ENCODE results near the gene VPS8. TPM values are rescaled to one million over a fixed set of nuclear protein-coding genes. Genes with fewer than 3 reads are reported as not detected.

VPS8 gene
- total RNA-seq, 1 experiment from 2014 or later: 33.8 TPM

DNA sequence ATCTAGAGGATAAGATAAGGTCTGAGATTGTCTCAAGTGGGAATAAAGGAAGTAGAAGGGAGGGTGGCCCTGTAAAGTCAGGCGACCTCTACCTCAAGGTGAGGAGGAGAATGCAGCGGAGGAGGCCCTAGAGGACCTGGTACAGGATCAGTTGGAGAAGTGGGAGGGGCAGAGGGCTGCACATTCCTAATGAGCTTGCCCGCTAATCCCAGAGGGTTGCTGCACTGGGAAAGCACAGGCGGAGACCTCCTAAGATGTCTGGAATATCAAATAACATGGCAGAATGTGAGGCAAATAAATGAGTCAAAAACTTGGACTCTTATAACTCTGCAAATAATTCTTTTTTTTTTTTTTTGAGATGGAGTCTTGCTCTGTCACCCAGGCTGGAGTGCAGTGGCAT, 30.2 kb upstream of the VPS8 start:
- CTCF ChIA-PET: interaction anchor here (0.7 kb wide), 1 partner anchor 51 kb away, joined by 3 read pairs; no protein-coding TSS in a partner anchor

GRCh38 chr3:184783319-184783718, 28.6 kb upstream of the VPS8 start:
- Mint-ChIP-seq H3K4me3 (ENCODE audit: unreplicated experiment) (no peak overlapping the region), H3K27me3 (ENCODE audit: insufficient read depth, unreplicated experiment) (no peaks in the 10 kb centered on the region), H3K27ac (ENCODE audit: low read depth, unreplicated experiment) (no peak overlapping the region), H3K36me3 (ENCODE audit: insufficient read depth, unreplicated experiment) (no peaks in the 10 kb centered on the region), H3K4me1 (ENCODE audit: insufficient read depth, unreplicated experiment) (peaks cover 5% of the 10 kb centered on the region), H3K9me3 (ENCODE audit: unreplicated experiment) (no peaks in the 10 kb centered on the region)
- TF ChIP-seq, protein P1, sequence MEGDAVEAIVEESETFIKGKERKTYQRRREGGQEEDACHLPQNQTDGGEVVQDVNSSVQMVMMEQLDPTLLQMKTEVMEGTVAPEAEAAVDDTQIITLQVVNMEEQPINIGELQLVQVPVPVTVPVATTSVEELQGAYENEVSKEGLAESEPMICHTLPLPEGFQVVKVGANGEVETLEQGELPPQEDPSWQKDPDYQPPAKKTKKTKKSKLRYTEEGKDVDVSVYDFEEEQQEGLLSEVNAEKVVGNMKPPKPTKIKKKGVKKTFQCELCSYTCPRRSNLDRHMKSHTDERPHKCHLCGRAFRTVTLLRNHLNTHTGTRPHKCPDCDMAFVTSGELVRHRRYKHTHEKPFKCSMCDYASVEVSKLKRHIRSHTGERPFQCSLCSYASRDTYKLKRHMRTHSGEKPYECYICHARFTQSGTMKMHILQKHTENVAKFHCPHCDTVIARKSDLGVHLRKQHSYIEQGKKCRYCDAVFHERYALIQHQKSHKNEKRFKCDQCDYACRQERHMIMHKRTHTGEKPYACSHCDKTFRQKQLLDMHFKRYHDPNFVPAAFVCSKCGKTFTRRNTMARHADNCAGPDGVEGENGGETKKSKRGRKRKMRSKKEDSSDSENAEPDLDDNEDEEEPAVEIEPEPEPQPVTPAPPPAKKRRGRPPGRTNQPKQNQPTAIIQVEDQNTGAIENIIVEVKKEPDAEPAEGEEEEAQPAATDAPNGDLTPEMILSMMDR (IDR thresholded peaks at IDR 0.05; ENCODE audit: unreplicated experiment): no peak
- POLR2A ChIA-PET: no interaction called here
- CTCF ChIA-PET: interaction anchor here (0.7 kb wide), 2 partner anchors 18 to 485 kb away, joined by 3 read pairs; no protein-coding TSS in a partner anchor
- no TSS peak for BruUV-seq (replicated peaks)
- intact Hi-C loops (cut with micrococcal nuclease): no loop called here
- DNase-seq (ENCODE audit: unreplicated experiment): no peak

More for the DNA sequence above, 30.2 kb upstream of the VPS8 start:
- no peak for DNase-seq (ENCODE audit: unreplicated experiment)
- intact Hi-C loops (cut with micrococcal nuclease): no loop called here
- no TSS peak for BruUV-seq (replicated peaks)
- H3K36me3 Mint-ChIP-seq (ENCODE audit: insufficient read depth, unreplicated experiment): no peaks in the 10 kb centered on the region
- H3K9me3 Mint-ChIP-seq (ENCODE audit: unreplicated experiment): no peaks in the 10 kb centered on the region
- peaks cover 5% of the 10 kb centered on the region for H3K4me1 Mint-ChIP-seq (ENCODE audit: insufficient read depth, unreplicated experiment)
- H3K27me3 Mint-ChIP-seq (ENCODE audit: insufficient read depth, unreplicated experiment): no peaks in the 10 kb centered on the region
- H3K27ac Mint-ChIP-seq (ENCODE audit: low read depth, unreplicated experiment): no peak overlapping the region
- POLR2A ChIA-PET: no interaction called here
- TF ChIP-seq, protein P1 (IDR thresholded peaks at IDR 0.05; ENCODE audit: unreplicated experiment): no peak
- no peak overlapping the region for H3K4me3 Mint-ChIP-seq (ENCODE audit: unreplicated experiment)

DNA sequence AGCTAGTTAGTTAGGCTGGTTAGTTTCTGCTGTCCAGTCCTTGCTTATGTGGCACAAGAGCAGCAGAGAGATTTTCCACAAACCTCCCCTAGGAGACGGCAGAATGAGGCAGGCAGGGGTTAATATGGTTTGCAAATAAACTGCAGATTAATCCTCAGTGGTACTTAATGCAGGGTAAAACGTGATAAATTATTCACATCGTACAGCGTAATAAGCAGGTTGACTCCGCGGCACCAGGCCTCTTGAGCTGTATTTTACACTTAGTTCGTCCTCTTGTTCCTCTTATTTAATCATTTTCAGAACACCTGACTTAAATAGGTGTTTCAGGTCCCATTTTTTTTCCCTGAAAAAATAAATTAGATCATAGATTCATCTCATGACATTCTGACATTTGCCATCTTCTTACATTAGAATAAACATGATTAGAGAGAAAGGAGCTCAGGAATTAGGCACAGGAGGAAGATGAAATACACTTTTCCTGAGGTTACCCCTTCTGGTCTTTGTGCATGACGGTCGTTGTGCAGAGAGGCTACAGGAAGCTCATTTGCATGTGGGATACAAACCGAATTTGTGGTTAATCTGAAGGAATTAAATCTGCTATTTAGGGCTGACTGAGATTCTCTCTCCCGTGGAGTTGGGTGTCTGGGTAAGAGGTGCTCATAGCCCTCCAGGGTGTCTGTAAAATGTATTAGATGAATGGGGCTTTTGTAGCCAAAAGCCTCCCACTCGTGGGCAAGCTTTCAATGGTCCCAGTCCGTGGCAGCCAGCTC, 27.1 kb upstream of the VPS8 start:
- ChIA-PET CTCF (interaction anchor here (1.3 to 1.7 kb wide), 2 partner anchors 17 to 19 kb away, joined by 3 to 7 read pairs; no protein-coding TSS in a partner anchor), POLR2A (no interaction called here)
- Mint-ChIP-seq H3K4me3 (ENCODE audit: unreplicated experiment) (no peak overlapping the region), H3K27me3 (ENCODE audit: insufficient read depth, unreplicated experiment) (no peaks in the 10 kb centered on the region), H3K27ac (ENCODE audit: low read depth, unreplicated experiment) (no peak overlapping the region), H3K4me1 (ENCODE audit: insufficient read depth, unreplicated experiment) (peaks cover 5% of the 10 kb centered on the region), H3K9me3 (ENCODE audit: unreplicated experiment) (no peaks in the 10 kb centered on the region), H3K36me3 (ENCODE audit: insufficient read depth, unreplicated experiment) (no peaks in the 10 kb centered on the region)
- BruUV-seq (replicated peaks): no TSS peak
- intact Hi-C loops (cut with micrococcal nuclease): no loop called here
- DNase-seq (ENCODE audit: unreplicated experiment): no peak
- TF ChIP-seq, protein P1 (IDR thresholded peaks at IDR 0.05; ENCODE audit: unreplicated experiment): no peak

- Mint-ChIP-seq H3K27me3 (ENCODE audit: insufficient read depth, unreplicated experiment) (no peaks in the 10 kb centered on the region), H3K36me3 (ENCODE audit: insufficient read depth, unreplicated experiment) (no peaks in the 10 kb centered on the region), H3K9me3 (ENCODE audit: unreplicated experiment) (no peaks in the 10 kb centered on the region), H3K4me3 (ENCODE audit: unreplicated experiment) (no peak overlapping the region), H3K27ac (ENCODE audit: low read depth, unreplicated experiment) (no peak overlapping the region), H3K4me1 (ENCODE audit: insufficient read depth, unreplicated experiment) (peaks cover 5% of the 10 kb centered on the region)
- BruUV-seq (replicated peaks): no TSS peak
- ChIA-PET POLR2A (no interaction called here), CTCF (interaction anchor here (0.6 to 1.7 kb wide), 3 partner anchors 16 to 257 kb away, joined by 3 to 7 read pairs (median 3); no protein-coding TSS in a partner anchor)
- TF ChIP-seq, protein P1 (IDR thresholded peaks at IDR 0.05; ENCODE audit: unreplicated experiment): no peak
- no peak for DNase-seq (ENCODE audit: unreplicated experiment)
- intact Hi-C loops (cut with micrococcal nuclease): no loop called here
These were observed 26.1 kb upstream of the VPS8 start for GRCh38 chr3:184785890-184786279.
